GM19328 (cell line): Measurements from ENCODE around the gene GRID2.

ENCODE experiments used
- ATAC-seq: cut with Tn5 transposase; IDR thresholded peaks from one replicate; pipeline ENCODE4 v1.9.1; 2021; ENCODE audit warnings: mild to moderate bottlenecking, moderate library complexity; ENCODE audit not compliant: unreplicated experiment

GRID2 gene

GRCh38 chr4:93370256-93370655 lies 1066.5 kb downstream of the GRID2 start:
- no peak for ATAC-seq

DNA sequence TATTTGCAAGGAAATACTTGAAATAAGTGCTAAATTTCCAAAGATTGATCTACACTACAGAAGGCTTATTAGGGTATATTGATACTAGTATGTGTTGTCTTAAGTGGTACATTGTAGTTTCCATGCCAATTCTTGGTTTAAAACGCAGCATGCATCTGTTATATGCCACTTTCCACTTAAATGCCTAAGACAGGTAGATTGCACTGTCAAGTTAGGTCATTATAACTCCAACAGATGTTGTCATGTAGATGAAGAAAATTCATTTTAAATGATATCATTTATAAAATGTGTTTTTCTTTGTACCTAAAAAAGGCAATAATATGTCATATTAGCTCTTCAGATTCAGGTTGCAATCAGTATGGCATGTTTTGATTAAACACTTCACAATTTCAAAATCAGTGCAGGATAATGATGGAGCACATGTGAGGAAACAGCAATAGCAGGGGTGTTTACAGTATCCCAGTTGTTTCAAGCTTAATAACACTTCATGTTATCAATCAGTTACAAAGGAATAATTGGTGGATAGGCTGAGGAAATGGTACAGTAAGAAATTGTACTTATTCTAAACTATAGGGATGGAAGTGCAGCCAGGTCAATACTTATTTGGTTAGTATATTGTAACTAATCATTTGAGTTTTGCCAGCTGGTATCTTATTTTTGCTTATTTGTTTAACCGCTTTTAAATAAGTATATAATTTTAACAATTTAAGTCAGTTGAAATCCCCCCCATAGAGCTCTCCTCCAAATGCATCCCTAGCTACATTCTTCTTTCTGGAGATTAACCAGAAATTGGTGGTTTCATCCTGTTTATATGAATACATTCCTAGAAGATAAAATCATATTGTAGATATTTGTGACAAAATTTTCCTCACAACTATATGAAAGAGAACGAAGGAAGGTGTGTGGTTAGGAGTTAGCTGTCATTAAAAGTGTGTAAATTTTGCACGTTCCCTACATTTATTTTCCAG lies 1070.4 kb downstream of the GRID2 start:
- no peak for ATAC-seq

- no peak for ATAC-seq
Observed at GRCh38 chr4:93384241-93384640, 1080.5 kb downstream of the GRID2 start.

DNA sequence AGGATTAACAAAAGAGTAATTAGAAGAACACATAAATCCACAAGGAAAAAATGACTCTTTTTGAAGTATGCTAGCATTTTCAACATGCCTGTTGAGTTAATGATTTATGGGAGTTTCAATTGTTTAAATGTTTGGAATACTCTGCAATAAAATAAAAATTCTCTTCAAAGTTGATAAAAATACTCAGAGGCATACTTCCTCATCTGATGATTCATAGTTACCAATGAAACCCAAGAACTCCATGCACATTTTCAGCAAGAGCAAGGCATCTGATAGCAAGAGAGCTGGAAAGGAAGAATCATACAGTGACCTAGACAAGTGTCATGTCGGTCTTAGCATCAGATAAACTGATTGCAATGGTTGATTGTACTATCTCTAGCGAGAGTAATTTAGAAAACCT lies 1081.1 kb downstream of the GRID2 start:
- ATAC-seq, result no peak

- ATAC-seq, result no peak
Observed at GRCh38 chr4:93394545-93395081, 1090.8 kb downstream of the GRID2 start.

GRCh38 chr4:93396272-93396671 lies 1092.5 kb downstream of the GRID2 start:
- ATAC-seq, result no peak

DNA sequence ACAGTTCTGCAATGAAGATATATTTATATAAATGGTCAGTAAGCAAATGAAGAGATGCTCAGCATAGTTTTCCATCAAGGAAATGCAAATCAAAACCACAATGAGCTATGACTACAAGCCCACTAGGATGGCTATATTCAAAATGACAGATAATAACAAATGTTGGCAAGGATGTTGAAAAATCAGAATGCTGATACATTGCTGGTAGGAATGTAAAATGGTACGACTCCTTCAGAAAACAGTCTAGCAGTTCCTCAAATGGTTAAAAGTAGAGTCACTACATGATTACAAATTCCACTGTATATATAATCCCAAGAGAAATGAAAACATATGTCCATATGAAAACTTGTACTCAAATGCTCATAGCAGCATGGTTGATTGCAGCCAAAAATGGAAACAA lies 1099.8 kb downstream of the GRID2 start:
- no peak for ATAC-seq

GRCh38 chr4:93407493-93408275 lies 1103.9 kb downstream of the GRID2 start:
- no peak for ATAC-seq

- no peak for ATAC-seq
Observed at GRCh38 chr4:93409035-93409434, 1105.3 kb downstream of the GRID2 start.

- no peak for ATAC-seq
Observed at GRCh38 chr4:93414041-93414550, 1110.3 kb downstream of the GRID2 start.

DNA sequence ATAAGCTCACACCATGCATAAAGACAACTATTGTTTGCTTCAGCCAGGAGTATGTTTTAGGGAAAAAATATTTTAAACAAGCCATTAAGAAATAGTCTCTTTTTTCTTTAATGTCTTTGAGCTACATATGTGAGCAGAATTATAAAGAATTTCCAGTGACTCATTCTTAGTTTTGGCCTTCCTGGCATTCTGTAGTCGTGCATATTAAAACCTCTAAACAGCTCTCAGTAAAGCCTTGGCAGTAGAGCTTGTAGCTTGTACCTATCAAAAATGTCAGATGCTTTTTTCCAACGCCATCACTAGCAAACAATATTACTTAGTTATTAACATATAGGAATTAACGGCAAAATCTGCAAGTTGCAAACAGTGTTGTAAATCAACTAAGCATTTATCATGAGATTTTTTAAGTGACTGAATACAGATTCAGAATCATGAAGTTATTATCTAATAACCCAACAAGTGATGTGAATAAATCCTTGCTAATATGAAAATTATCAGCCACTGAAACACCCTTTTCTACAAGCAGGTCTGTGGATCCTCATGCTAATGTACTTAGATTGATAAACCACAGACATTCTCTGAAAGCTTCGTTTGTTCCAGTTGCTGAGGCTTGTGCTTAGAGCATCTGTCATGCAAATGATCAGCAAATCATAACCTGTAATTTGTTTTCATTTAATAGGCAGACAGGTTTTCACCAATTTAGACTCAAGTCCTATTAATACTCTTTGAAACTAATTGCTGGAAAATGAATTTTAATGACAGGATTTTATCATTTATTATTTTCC lies 1112.8 kb downstream of the GRID2 start:
- no peak for ATAC-seq

DNA sequence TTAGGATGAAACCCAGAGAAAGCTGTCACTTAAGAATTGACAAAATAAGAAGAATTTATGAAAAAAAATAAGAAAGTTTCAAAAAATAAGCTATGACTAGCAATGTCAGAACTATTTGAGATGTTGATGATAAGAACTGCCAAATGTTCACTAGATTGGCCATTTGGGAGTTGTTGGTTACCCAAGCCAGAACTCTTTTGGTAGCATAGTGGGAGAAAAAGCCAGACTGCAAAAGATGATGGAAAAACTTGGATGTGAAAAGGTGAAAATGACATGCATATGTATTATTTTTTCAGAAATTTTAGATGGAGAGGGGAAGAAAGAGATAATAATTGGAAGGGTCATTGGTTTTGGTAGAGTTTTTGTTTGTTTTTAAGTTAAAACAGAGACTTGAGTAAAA lies 1127.6 kb downstream of the GRID2 start:
- ATAC-seq, result no peak

GRCh38 chr4:93433840-93434239 lies 1130.1 kb downstream of the GRID2 start:
- ATAC-seq, result no peak

DNA sequence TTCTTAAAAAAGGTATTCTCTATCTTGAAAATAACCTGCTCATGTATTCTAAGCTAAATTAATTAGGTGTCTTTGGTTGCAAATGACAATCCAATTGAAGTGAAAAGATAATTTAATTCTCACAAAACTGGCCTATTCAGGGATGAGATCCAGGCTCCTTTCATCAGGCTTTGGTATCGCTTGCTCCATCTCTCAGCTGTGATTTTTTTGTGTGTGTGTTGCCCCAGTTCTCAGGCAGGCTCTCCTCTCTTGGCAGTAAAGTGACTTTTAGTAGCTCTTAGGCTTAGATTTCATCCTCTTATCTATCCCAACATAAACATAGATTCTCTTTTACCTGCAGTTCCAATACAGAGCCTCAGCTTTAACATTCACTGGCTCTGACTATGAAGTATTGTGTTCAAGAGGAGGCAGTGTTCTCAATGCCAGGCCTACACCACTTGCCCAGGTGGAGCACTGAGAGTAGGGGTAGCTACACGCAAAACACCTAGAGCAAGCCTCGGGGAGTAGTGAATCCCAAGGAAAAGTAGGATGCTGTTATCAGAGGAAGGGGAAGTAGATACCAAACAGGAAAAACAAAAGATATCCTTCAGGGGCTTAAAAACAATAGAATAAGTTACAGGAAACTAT lies 1132.3 kb downstream of the GRID2 start:
- ATAC-seq, result no peak

- no peak for ATAC-seq
Observed at GRCh38 chr4:93437991-93438390, 1134.2 kb downstream of the GRID2 start.

DNA sequence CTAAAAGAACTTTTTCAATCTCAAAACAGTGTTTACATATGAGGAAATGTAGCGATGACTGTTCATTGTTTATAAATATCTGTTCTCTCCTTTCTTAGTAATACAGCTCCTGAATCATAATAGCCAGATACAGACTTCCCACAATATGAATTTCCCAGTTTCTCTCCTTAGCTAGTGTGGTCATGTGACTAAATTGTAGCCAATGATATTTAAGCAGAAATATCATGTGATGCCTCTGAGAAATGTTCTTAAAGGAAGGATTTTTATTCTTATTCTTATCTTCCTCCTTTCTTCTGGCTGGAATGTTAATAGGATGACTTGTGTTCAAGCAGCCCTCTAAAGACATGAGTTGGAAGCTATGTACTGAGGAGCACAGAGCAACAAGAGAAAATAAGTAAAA lies 1141.1 kb downstream of the GRID2 start:
- ATAC-seq, result no peak

GRCh38 chr4:93446038-93446437 lies 1142.3 kb downstream of the GRID2 start:
- ATAC-seq, result no peak

DNA sequence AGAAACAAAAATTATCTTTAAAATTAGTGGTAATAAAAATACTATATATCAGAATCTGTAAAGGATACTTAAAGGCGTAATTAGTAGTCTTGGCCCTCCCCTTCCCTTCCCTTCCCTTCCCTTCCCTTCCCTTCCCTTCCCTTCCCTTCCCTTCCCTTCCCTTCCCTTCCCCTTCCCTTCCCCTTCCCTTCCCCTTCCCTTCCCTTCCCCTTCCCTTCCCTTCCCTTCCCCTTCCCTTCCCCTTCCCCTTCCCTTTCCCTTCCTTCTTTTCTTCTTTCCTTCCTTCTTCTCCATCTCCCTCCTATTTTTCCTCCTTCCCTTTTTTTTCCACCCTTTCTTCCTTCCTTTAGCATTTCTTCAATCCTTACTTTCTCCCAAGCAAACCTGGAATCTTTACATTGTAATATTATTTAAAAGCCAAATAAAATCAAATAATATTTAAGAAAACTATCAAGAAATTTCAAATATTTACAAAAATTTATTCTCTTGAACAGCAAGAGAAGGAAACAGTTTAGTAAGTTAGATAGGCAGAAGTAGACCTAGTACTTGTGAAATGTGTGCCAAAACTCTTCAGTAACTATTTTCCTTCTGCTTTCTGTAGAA lies 1145.0 kb downstream of the GRID2 start:
- no peak for ATAC-seq

DNA sequence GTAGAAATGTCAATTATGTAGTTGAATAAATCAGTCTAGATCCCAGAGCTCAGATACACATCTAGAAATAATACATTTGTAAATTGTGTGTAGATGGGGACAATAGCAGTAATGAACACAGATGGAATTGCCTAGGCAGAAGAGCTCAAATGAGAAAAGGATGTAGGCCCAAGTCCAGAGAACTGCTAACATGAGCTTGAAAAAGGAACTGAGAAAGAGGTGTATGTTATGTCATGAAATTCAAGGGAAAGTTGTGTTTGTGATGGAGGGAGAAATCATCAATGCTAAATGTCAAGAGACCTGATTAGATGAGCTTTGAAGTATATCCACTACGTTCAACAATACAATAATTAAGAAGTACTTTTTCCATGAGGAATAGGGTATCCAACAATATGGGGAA lies 1148.2 kb downstream of the GRID2 start:
- ATAC-seq, result no peak

- no peak for ATAC-seq
Observed at GRCh38 chr4:93461541-93461940, 1157.8 kb downstream of the GRID2 start.
